Measurements from ENCODE around the gene COX7B2.

- TF ChIP-seq ZNF274 (IDR thresholded peaks at IDR 0.05; ENCODE audit: low read depth, low read length) (no peak), YY1 (IDR thresholded peaks at IDR 0.05; ENCODE audit: insufficient read depth, insufficient read length) (no peak)
These were observed 59.0 kb downstream of the COX7B2 start for GRCh38 chr4:46850026-46850425.
